Activated CD4-positive, CD25-positive, alpha-beta regulatory T cell treated with anti-CD3 and anti-CD28 coated beads, Interleukin-2, amount 50 U/mL, for 24 hours (primary cell): ENCODE measurements around the gene BTN1A1.
"Not testable (repeated sequence)": the region's sequence is repeated elsewhere in the genome, so short reads cannot be mapped to it uniquely, and the experiment has no call there.

Experiments
- ATAC-seq, 2 donors: fragments of 150-1000 bp; cut with Tn5 transposase; one replicate each; pipeline ENCODE4 v1.10.0; 2021; ENCODE audit warnings: mild to moderate bottlenecking in 1 of 2, moderate library complexity in 1 of 2

The BTN1A1 gene

DNA sequence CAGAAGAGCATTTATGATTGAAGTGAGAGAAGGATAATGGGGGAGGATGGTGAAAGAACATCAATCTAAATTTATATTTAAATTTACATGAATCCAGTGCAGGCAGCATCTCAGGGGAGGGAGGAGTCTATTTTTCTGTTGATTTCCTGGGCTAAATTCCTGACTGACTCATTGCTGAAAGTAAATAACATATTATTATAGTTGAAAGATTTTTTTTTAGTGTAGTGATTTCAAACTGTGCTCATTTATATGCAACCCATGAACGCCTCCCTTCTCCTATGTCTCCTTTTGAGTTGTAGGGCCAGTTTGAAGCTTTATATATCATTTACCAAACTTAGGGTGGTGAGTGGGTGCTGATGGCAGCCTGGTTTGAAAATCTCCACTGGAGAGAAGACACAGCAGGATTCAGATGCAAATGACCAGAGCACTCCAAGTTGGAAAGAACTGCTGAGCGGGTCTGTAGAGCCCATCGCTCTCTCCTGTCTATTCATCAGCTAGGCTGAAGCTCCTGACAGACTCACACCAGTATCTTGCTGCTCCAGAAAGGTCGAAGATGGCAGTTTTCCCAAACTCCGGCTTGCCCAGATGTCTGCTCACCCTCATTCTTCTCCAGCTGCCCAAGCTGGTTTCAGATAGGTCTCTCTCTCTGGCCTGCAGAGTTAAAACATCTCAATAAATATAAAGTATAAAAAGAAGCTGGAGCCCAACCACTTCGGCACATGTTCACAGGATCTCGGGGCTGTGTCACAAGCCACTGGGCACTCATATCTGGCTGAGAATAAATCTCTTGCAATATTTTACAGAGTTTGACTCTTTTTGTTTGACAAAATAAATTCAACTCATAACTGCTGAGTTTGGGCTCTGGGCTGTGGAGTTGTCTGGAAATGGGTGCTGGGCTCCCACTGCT is 24.0 kb upstream of the BTN1A1 start:
- no peak for ATAC-seq

DNA sequence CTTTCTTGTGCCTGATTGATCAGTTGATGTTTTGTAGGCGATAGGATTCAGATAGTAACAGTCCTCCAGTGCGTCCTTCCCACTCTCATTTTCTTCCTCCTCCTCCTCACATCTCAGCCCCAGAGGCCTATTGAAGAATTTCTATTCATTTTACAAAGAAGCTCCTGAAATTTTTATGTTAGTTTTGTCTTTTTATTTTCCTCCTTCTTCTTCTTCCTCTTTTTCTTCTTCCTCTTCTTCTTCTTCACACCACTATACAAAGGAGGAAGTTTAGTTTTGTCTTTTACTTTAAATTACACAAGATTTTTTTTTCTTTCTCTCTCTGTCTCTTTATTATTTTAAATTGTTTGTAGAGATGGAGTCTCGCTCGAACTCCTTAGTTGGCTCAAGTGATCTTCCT is 23.2 kb upstream of the BTN1A1 start:
- no peak for ATAC-seq

GRCh38 chr6:26477426-26477825 is 22.7 kb upstream of the BTN1A1 start:
- ATAC-seq: no peak

DNA sequence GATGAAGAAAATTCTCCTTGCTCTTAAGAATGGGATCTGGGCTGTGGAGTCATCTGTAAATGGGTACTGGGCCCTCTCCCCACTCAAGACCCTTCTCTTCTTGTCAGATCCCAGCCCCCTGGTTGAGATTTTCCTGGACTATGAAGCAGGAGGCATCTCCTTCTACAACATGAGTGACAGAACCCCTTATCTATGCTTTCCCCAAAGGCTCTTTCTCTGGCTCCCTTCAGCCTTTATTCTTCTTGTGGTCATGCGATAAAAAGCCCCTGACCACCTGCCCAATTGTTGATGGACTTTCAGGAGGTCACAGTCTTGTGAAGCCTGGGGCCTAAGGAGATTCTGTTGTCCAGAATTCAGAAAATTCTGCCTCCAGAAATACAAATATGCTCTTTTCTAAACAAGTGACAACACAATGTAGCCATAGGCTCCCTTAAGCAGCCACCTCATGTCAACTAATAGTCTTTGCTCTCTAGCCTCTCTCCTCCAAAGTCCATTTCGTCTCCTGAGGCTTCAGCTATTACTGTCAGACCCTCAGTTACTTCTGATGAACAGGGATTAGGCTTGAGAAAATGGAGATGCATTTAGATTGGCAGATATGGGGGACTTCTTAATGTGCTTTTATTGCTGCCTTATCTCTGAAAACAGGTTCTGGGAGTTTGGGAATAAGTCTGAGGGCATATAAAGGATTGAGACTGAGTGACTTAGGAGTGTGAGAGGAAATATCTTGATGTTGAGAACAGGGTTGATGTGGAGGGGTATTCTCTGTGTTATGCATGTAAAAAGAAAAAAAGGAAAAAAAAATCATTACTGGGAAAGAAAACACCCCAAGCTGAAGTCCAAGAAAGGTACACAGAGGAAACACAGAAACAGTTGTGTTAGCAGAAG is 21.8 kb upstream of the BTN1A1 start:
- ATAC-seq: no peak

- ATAC-seq: no peak
Observed at GRCh38 chr6:26478985-26479278, 21.2 kb upstream of the BTN1A1 start.

DNA sequence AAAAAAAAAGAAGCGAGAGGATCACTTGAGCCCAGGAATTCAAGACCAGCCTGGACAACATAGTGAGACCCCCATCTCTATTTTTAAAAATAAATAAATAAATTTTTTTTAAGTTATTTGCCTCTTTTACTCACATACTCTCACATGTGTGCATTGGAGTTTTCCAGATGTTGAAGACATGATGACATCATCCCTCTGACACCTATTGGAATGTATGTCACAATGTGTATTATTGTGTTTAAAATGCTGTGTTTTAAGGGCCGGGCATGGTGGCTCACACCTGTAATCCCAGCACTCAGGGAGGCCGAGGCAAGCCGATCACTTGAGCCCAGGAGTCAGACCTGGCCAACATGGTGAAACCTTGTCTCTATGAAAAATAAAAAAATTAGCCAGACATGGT is 17.8 kb upstream of the BTN1A1 start:
- ATAC-seq: no peak

- ATAC-seq: no peak
Observed at GRCh38 chr6:26483727-26484126, 16.4 kb upstream of the BTN1A1 start.

- ATAC-seq: no peak
Observed at GRCh38 chr6:26484161-26484560, 15.9 kb upstream of the BTN1A1 start.

GRCh38 chr6:26485112-26485780 is 14.9 kb upstream of the BTN1A1 start:
- ATAC-seq: no peak

- ATAC-seq: no peak
Observed at GRCh38 chr6:26486358-26486757, 13.7 kb upstream of the BTN1A1 start.

- no peak for ATAC-seq
Observed at GRCh38 chr6:26487466-26487865, 12.6 kb upstream of the BTN1A1 start.

GRCh38 chr6:26489996-26490964 is 9.8 kb upstream of the BTN1A1 start:
- ATAC-seq: no peak

DNA sequence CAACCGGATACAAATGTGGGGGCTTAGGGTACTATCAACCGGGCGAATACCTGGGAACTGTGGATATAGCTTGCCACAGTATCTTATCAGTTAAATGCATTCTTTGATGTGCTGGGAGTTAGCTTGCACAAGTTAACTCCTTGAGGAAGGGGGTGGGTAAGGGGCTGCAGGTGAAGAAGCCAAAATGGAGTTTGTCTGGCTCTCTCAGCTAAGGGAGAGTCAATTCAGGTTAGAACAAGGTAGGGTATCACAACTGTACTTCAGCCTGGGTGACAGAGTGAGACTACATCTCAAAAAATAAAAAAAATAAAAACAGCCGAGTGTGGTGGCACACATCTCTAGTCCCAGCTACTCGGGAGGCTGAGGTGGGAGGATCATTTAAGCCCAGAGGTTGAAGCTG is 8.5 kb upstream of the BTN1A1 start:
- ATAC-seq: no peak

GRCh38 chr6:26493258-26493657 is 6.8 kb upstream of the BTN1A1 start:
- ATAC-seq: peak; percentile 17

- no peak for ATAC-seq
Observed at GRCh38 chr6:26494117-26494516, 6.0 kb upstream of the BTN1A1 start.

DNA sequence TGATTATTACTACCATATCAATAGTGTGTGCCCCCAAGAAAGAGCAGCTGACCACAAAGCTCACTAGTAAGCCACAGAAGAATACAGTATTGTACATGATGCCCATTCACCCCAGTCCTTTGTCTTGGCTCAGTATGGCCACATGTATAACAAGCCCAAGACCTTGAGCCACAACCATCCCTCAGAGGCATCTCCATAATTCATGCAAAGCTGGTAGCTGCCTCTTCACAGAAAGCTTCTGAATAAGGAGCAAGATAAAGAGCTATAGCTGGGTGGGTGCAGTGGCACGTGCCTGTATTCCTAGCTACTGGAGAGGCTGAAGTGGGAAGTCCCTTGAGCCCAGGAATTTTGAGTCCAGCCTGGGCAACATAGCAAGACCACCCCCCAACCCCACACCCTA is 4.8 kb upstream of the BTN1A1 start:
- ATAC-seq: no peak

GRCh38 chr6:26497610-26498009 is 2.5 kb upstream of the BTN1A1 start:
- ATAC-seq: no peak

DNA sequence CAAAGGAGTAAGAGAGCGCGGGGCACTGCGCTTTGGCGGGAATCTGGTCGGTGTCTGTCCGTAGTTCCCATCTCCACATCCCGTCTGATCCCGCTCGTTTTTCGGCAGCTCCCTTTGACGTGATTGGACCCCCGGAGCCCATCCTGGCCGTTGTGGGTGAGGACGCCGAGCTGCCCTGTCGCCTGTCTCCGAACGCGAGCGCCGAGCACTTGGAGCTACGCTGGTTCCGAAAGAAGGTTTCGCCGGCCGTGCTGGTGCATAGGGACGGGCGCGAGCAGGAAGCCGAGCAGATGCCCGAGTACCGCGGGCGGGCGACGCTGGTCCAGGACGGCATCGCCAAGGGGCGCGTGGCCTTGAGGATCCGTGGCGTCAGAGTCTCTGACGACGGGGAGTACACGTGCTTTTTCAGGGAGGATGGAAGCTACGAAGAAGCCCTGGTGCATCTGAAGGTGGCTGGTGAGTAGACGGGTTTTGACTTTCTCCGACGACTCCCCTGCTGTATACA is 1.4 kb downstream of the BTN1A1 start:
- peak; percentile 68 to 70 for ATAC-seq

DNA sequence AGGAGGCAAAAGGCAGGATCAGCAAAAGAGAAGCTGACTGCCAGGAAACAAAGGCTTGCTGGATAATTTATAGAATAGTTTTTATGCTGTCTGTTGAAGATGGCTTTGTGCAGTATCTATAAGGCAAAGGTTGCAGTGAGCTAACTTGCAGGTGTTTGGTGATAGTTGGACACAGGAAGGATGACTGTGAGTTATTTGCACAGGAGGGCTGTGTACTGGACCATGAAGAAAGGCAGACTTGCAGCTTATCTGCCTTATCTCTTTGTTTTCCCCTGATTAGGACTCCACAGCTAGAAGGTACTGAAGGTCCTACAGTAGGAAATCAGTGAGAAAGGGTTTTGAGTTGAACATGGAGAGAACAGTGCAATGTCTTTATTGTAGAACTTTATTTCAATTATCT is 2.1 kb downstream of the BTN1A1 start:
- no peak for ATAC-seq

GRCh38 chr6:26502626-26503025 is 2.5 kb downstream of the BTN1A1 start:
- no peak for ATAC-seq

- no peak for ATAC-seq
Observed at GRCh38 chr6:26507658-26508057, 7.6 kb downstream of the BTN1A1 start.

DNA sequence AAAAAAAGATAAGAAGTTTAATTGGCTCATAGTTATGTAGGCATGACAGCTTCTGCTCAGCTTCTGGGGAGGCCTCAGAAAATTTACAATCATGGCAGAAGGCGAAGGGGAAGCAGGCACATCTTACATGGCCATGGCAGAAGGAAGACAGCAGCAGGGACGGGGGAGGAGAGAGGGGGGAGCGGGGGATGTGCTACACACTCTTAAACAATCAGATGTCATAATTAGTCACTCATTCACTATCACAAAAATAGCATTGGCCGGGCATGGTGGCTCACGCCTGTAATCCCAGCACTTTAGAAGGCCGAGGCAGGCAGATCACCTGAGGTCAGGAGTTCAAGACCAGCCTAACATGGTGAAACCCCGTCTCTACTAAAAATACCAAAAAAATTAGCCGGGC is 10.9 kb downstream of the BTN1A1 start:
- ATAC-seq: not testable (repeated sequence)
